SK-N-SH treated with all-trans-retinoic acid at 6 μM for 48 hours (cell line): ENCODE results near the gene SCFD1.
"Not testable (repeated sequence)": the region's sequence is repeated elsewhere in the genome, so short reads cannot be mapped to it uniquely, and the experiment has no call there.

ENCODE experiments used
- ATAC-seq: fragments of 200-7000 bp; cut with Tn5 transposase; 3 replicates; pipeline ENCODE4 v1.9.1; 2020; ENCODE audit warnings: mild to moderate bottlenecking, moderate library complexity
- ARNTL ChIP-seq: fragments of 450-650 bp; formaldehyde crosslinking; IDR thresholded peaks from 2 replicates; pipeline ENCODE4 v1.5.0; 2020; ENCODE audit warnings: low read depth, mild to moderate bottlenecking, moderate library complexity, borderline replicate concordance
- BACH2 ChIP-seq: fragments of 250-450 bp; sonication (Bioruptor Pico); IDR thresholded peaks from 2 replicates; pipeline ENCODE4 v1.9.0; 2021; ENCODE audit warnings: mild to moderate bottlenecking, borderline replicate concordance
- CREB5 ChIP-seq: fragments of 250-450 bp; sonication (Bioruptor Pico); IDR thresholded peaks from 2 replicates; pipeline ENCODE4 v1.5.1; 2020; ENCODE audit warnings: low read depth, mild to moderate bottlenecking, moderate library complexity
- CSDC2 ChIP-seq: fragments of 250-450 bp; sonication (Bioruptor Pico); IDR thresholded peaks from 2 replicates; pipeline ENCODE4 v1.5.0; 2020; ENCODE audit warnings: mild to moderate bottlenecking, moderate library complexity
- CSRNP3 ChIP-seq: fragments of 250-450 bp; sonication (Bioruptor Pico); IDR thresholded peaks from 2 replicates; pipeline ENCODE4 v1.5.1; 2021; ENCODE audit warnings: mild to moderate bottlenecking, moderate library complexity
- ESRRG ChIP-seq: fragments of 250-450 bp; sonication (Bioruptor Pico); IDR thresholded peaks from 2 replicates; pipeline ENCODE4 v1.6.1; 2021; ENCODE audit warnings: mild to moderate bottlenecking
- GLIS3 ChIP-seq: fragments of 250-450 bp; sonication (Bioruptor Pico); IDR thresholded peaks from 2 replicates; pipeline ENCODE4 v1.5.0; 2020; ENCODE audit warnings: mild to moderate bottlenecking, moderate library complexity
- ISL1 ChIP-seq: fragments of 250-450 bp; sonication (Bioruptor Pico); IDR thresholded peaks from 2 replicates; pipeline ENCODE4 v2.1.2; 2022; ENCODE audit warnings: mild to moderate bottlenecking, moderate library complexity
- PATZ1 ChIP-seq: fragments of 250-450 bp; sonication (Bioruptor Pico); IDR thresholded peaks from 2 replicates; pipeline ENCODE4 v1.8.0; 2020; ENCODE audit warnings: mild to moderate bottlenecking, moderate library complexity, borderline replicate concordance
- PPARA ChIP-seq: fragments of 250-450 bp; sonication (Bioruptor Pico); IDR thresholded peaks from 2 replicates; pipeline ENCODE4 v1.5.0; 2020; ENCODE audit warnings: mild to moderate bottlenecking, borderline replicate concordance
- RARB ChIP-seq: fragments of 250-450 bp; sonication (Bioruptor Pico); IDR thresholded peaks from 2 replicates; pipeline ENCODE4 v1.8.0; 2021; ENCODE audit warnings: mild to moderate bottlenecking, moderate library complexity
- SNAI2 ChIP-seq: fragments of 250-450 bp; sonication (Bioruptor Pico); IDR thresholded peaks from 2 replicates; pipeline ENCODE4 v1.5.0; 2020; ENCODE audit warnings: mild to moderate bottlenecking, moderate library complexity
- TOX ChIP-seq: fragments of 250-450 bp; sonication (Bioruptor Pico); IDR thresholded peaks from 2 replicates; pipeline ENCODE4 v1.8.0; 2021; ENCODE audit warnings: mild to moderate bottlenecking, moderate library complexity, borderline replicate concordance
- ZC3H10 ChIP-seq: fragments of 250-450 bp; sonication (Bioruptor Pico); IDR thresholded peaks from 2 replicates; pipeline ENCODE4 v1.5.1; 2021; ENCODE audit warnings: mild to moderate bottlenecking, moderate library complexity
- ZFP3 ChIP-seq: fragments of 250-450 bp; sonication (Bioruptor Pico); IDR thresholded peaks from 2 replicates; pipeline ENCODE4 v1.5.0; 2020; ENCODE audit warnings: mild to moderate bottlenecking, moderate library complexity
- ZFP30 ChIP-seq: fragments of 450-650 bp; formaldehyde crosslinking; IDR thresholded peaks from 2 replicates; pipeline ENCODE4 v1.5.0; 2022; ENCODE audit warnings: mild to moderate bottlenecking, moderate library complexity
- ZNF565 ChIP-seq: fragments of 450-650 bp; formaldehyde crosslinking; conservative IDR thresholded peaks from 2 replicates; pipeline ENCODE4 v1.5.0; 2020; ENCODE audit warnings: low read depth, mild to moderate bottlenecking, moderate library complexity
- ZNF70 ChIP-seq: fragments of 450-650 bp; formaldehyde crosslinking; IDR thresholded peaks from 2 replicates; pipeline ENCODE4 v1.5.0; 2020; ENCODE audit warnings: mild to moderate bottlenecking, moderate library complexity
- ZNF8 ChIP-seq: fragments of 450-650 bp; formaldehyde crosslinking; IDR thresholded peaks from 2 replicates; pipeline ENCODE4 v1.5.0; 2020; ENCODE audit warnings: mild to moderate bottlenecking, moderate library complexity

The SCFD1 gene

GRCh38 chr14:30630248-30630647, 8.1 kb downstream of the SCFD1 start:
- TF ChIP-seq PATZ1 (no peak), ZFP30 (no peak), CSRNP3 (CRISPR knock-in tag) (no peak), ARNTL (CRISPR knock-in tag) (no peak), ZFP3 (CRISPR knock-in tag) (no peak)
- no peak for ATAC-seq

GRCh38 chr14:30632730-30633129, 10.6 kb downstream of the SCFD1 start:
- ATAC-seq: no peak

GRCh38 chr14:30638926-30639325, 16.8 kb downstream of the SCFD1 start:
- no peak for ATAC-seq
- TF ChIP-seq GLIS3 (CRISPR knock-in tag) (no peak), ARNTL (CRISPR knock-in tag) (no peak), ZNF565 (no peak)

More at GRCh38 chr14:30632730-30633129, 10.6 kb downstream of the SCFD1 start:
- no peak for TF ChIP-seq PPARA (CRISPR knock-in tag)
- TF ChIP-seq ARNTL (CRISPR knock-in tag): no peak
- TF ChIP-seq, all 23 proteins: peak for 0

DNA sequence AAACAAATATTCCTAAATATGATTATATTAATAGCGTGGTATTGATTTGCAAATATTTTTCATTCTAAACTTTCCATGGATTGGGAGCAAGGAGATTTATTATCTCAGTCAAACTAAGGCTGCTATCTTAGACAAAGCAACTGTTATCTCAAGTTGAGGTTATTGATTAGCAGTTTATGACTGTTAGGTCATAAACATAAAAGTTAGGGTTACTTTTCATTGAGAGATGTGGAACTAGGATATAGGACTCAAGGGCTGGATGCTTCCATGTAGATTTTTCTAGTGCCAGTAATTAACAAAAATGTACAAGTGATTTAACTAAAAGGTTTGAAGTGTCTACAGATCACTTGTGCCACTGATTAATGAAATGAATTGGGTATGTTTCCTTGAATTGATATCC, 19.1 kb downstream of the SCFD1 start:
- ATAC-seq: no peak
- TF ChIP-seq ZNF8 (no peak), CSDC2 (CRISPR knock-in tag) (no peak), ZNF70 (CRISPR knock-in tag) (no peak), ESRRG (CRISPR knock-in tag) (no peak), PATZ1 (no peak), ISL1 (no peak), ARNTL (CRISPR knock-in tag) (no peak), GLIS3 (CRISPR knock-in tag) (no peak), ZFP30 (no peak), TOX (CRISPR knock-in tag) (no peak)

GRCh38 chr14:30644462-30644861, 22.3 kb downstream of the SCFD1 start:
- not testable (repeated sequence) for ATAC-seq

DNA sequence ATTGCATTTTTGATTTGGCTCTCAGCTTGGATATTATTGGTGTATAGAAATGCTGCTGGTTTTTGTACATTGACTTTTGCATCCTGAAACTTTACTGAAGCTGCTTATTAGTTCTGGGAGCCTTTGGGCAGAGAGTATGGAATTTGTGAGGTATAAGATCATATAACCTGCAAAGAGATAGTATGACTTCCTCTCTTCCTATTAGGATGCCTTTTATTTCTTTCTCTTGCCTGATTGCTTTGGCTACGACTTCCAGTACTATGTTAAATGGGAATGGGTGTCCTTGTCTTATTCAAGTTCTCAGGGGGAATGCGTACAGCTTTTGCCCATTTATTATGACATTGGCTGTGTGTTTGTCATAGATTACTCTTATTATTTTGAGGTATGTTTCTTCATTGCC, 23.5 kb downstream of the SCFD1 start:
- TF ChIP-seq SNAI2: no peak
- TF ChIP-seq CSRNP3 (CRISPR knock-in tag): no peak
- TF ChIP-seq, all 23 proteins: peak for 0
- no peak for ATAC-seq

GRCh38 chr14:30648471-30648870, 26.4 kb downstream of the SCFD1 start:
- ATAC-seq: no peak
- TF ChIP-seq ZNF70 (CRISPR knock-in tag) (no peak), BACH2 (CRISPR knock-in tag) (no peak), ZNF565 (no peak), RARB (no peak), ZNF8 (no peak), CREB5 (CRISPR knock-in tag) (no peak), ZC3H10 (CRISPR knock-in tag) (no peak), SNAI2 (no peak), ISL1 (no peak)
